Activated naive CD8-positive, alpha-beta T cell (primary cell): ENCODE data around the gene LRRC3B.

Experiments used
- H3K27ac Mint-ChIP-seq: one replicate; pipeline ENCODE4 v1.8.0; 2021; ENCODE audit warnings: mixed read lengths
- H3K27me3 Mint-ChIP-seq: one replicate; pipeline ENCODE4 v1.8.0; 2021; ENCODE audit warnings: mixed read lengths
- H3K36me3 Mint-ChIP-seq: one replicate; pipeline ENCODE4 v1.8.0; 2021; ENCODE audit warnings: mixed read lengths
- H3K4me1 Mint-ChIP-seq: one replicate; pipeline ENCODE4 v1.8.0; 2021; ENCODE audit warnings: low read depth, mixed read lengths
- H3K4me3 Mint-ChIP-seq: one replicate; pipeline ENCODE4 v1.8.0; 2021; ENCODE audit warnings: mild to moderate bottlenecking, mixed read lengths
- H3K9me3 Mint-ChIP-seq: one replicate; pipeline ENCODE4 v1.8.0; 2021; ENCODE audit warnings: low read depth, mixed read lengths

The LRRC3B gene

GRCh38 chr3:26713091-26713490 is 90.5 kb downstream of the LRRC3B start:
- no peak overlapping the region for H3K27ac Mint-ChIP-seq
- H3K27me3 Mint-ChIP-seq = peaks cover 2% of the 10 kb centered on the region
- no peak overlapping the region for H3K4me3 Mint-ChIP-seq
- no peaks in the 10 kb centered on the region for H3K4me1 Mint-ChIP-seq
- H3K9me3 Mint-ChIP-seq = peaks cover 2% of the 10 kb centered on the region
- H3K36me3 Mint-ChIP-seq = no peaks in the 10 kb centered on the region

DNA sequence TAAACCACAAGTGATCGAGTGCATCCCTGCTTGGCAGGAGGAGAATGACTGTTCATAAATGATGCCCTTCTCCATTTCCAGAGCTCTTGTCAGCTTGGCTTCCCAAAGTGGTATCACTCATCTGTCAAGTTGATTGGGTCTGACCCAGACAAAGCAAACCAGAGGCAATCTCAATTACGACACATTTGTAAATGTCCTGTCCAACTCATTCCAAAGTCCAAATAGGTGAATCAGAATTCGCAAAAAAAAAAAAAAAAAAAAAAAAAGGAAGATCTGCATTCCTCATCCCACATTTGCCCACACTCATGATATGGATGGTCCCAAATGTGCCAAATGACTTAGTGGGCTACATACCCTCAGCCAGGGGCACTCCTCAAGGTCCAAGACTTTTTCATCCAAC is 91.9 kb downstream of the LRRC3B start:
- no peaks in the 10 kb centered on the region for H3K36me3 Mint-ChIP-seq
- no peak overlapping the region for H3K4me3 Mint-ChIP-seq
- H3K9me3 Mint-ChIP-seq = no peaks in the 10 kb centered on the region
- H3K4me1 Mint-ChIP-seq = no peaks in the 10 kb centered on the region
- peaks cover 2% of the 10 kb centered on the region for H3K27me3 Mint-ChIP-seq
- H3K27ac Mint-ChIP-seq = no peak overlapping the region

- Mint-ChIP-seq H3K9me3 (no peaks in the 10 kb centered on the region), H3K4me1 (no peaks in the 10 kb centered on the region), H3K36me3 (no peaks in the 10 kb centered on the region), H3K27ac (no peak overlapping the region), H3K4me3 (no peak overlapping the region), H3K27me3 (peaks cover 2% of the 10 kb centered on the region)
Measured at GRCh38 chr3:26715431-26715830, 92.9 kb downstream of the LRRC3B start.

GRCh38 chr3:26718315-26718714 is 95.7 kb downstream of the LRRC3B start:
- Mint-ChIP-seq H3K27ac (no peak overlapping the region), H3K27me3 (peaks cover 2% of the 10 kb centered on the region), H3K9me3 (no peaks in the 10 kb centered on the region), H3K4me3 (no peak overlapping the region), H3K4me1 (no peaks in the 10 kb centered on the region), H3K36me3 (no peaks in the 10 kb centered on the region)

DNA sequence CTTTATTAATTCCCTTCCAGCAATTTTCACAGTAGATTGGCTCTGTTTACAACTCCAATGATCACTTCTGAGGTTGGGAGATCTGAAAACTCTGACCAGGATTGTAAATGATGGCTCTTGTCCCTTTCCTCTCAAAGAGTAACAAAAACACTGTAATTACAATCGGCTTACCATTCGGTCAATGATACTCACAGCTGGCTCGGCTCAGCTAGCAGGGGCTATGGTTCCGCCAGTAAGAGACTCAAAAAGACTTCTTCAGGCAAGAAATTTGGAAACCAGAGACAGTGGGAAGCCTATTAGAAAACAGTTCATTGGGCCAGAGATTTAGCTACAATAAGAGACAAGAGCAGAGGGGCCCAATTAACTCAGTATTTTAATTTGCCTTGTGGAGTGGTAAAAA is 96.6 kb downstream of the LRRC3B start:
- H3K27me3 Mint-ChIP-seq = peaks cover 2% of the 10 kb centered on the region
- H3K27ac Mint-ChIP-seq = no peak overlapping the region
- no peaks in the 10 kb centered on the region for H3K4me1 Mint-ChIP-seq
- no peaks in the 10 kb centered on the region for H3K36me3 Mint-ChIP-seq
- H3K9me3 Mint-ChIP-seq = no peaks in the 10 kb centered on the region
- H3K4me3 Mint-ChIP-seq = no peak overlapping the region

DNA sequence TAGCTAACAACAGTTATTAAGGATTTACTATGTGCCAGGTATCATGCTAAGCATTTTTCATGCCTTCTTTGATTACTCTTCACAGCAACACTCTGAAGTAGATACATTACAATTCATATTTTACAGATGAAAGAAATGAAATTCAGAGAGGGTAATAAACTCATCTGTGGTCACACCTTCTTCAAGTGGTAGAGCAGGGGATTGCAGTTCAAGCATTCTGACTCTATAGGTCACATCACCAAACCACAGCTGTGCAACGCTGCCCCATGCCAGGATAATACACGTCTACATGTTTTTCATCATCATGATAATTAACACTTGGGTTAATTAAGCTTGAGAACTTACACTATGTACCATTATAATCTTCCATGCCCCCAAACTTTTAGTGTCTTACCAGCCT is 98.5 kb downstream of the LRRC3B start:
- H3K4me1 Mint-ChIP-seq = no peaks in the 10 kb centered on the region
- H3K27me3 Mint-ChIP-seq = peaks cover 2% of the 10 kb centered on the region
- no peak overlapping the region for H3K27ac Mint-ChIP-seq
- no peaks in the 10 kb centered on the region for H3K9me3 Mint-ChIP-seq
- no peak overlapping the region for H3K4me3 Mint-ChIP-seq
- H3K36me3 Mint-ChIP-seq = no peaks in the 10 kb centered on the region

DNA sequence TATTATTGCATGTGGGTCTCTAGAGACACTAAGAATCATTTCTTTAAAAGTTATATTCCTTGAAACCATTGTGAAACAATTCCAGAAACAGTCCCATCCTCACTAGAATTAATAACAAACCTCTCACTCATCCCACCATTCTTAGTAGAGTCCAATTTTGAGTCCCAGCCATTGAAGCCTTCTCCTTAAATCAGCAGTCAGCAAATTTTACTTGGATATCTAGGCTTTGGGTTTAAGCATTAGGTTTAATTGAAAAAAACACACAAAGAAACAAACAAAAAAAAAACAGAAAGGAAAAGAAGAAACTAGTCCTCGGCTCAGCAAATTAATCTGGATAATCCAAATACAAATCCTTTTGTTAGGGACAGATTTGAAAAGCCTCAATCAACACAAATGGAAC is 109.3 kb downstream of the LRRC3B start:
- Mint-ChIP-seq H3K9me3 (no peaks in the 10 kb centered on the region), H3K4me3 (no peak overlapping the region), H3K4me1 (no peaks in the 10 kb centered on the region), H3K27ac (no peak overlapping the region), H3K27me3 (no peaks in the 10 kb centered on the region), H3K36me3 (no peaks in the 10 kb centered on the region)

GRCh38 chr3:26750263-26750662 is 127.7 kb downstream of the LRRC3B start:
- Mint-ChIP-seq H3K4me1 (no peaks in the 10 kb centered on the region), H3K4me3 (no peak overlapping the region), H3K9me3 (no peaks in the 10 kb centered on the region), H3K36me3 (no peaks in the 10 kb centered on the region), H3K27me3 (no peaks in the 10 kb centered on the region), H3K27ac (no peak overlapping the region)

DNA sequence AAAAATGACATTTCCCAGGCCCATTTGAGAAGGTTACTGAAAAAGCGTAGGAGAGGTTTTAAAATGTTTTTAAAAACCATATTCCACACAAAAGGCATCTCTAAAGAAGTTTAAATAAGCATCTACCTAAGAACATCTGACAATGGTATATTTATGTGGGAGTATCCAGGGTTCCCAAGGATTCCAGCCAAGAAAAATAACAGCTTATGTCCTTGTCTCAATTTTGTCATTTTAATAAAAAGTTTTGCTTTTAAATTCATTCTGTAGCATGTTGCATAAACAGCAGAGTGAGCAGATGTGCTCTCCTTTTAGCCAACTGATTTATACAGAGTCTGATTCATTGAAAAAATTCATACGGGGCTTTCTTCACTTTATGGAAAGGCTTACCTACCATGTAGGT is 129.9 kb downstream of the LRRC3B start:
- no peaks in the 10 kb centered on the region for H3K36me3 Mint-ChIP-seq
- H3K27ac Mint-ChIP-seq = no peak overlapping the region

DNA sequence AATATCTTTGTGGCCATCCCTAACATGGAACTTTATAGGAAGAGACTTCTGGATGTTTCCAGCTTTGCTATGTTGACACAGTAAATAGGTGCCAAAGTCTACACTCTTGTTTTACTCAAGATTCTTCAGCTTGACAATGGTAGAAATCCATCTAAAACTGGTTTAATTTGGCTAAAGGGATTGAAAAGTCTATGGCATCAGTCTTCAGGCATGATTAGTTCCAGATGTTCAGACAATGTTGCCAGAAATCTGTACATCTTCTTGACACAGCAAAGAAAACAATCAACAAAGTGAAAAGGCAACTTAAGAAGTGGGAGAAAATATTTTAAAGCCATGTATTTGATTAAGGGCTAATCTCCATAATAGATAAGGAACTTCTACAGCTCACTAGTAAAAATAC is 130.5 kb downstream of the LRRC3B start:
- Mint-ChIP-seq H3K27me3 (no peaks in the 10 kb centered on the region), H3K4me3 (no peak overlapping the region)

More for the DNA sequence above, 129.9 kb downstream of the LRRC3B start:
- H3K9me3 Mint-ChIP-seq = no peaks in the 10 kb centered on the region
- H3K4me1 Mint-ChIP-seq = no peaks in the 10 kb centered on the region
- H3K27me3 Mint-ChIP-seq = no peaks in the 10 kb centered on the region
- no peak overlapping the region for H3K4me3 Mint-ChIP-seq

DNA sequence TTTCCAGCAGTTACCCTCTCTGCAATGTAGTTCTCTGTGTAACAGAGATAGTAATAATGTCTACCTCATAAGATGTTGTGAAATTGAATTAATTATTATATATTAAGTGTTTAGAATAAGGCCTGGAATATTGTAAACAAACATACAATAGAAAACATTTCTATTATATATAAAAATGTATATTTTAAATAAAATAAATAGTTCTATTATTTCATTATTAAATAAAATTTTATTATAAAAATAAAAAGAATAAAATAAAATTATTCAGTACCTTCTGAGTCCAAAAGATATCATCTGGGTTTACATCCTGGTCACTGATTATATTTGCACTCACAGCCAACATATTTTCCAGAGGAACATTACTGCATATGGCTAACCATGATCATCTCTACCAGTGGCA is 135.4 kb downstream of the LRRC3B start:
- no peak overlapping the region for H3K4me3 Mint-ChIP-seq
- no peak overlapping the region for H3K27ac Mint-ChIP-seq
- no peaks in the 10 kb centered on the region for H3K4me1 Mint-ChIP-seq
- H3K27me3 Mint-ChIP-seq = no peaks in the 10 kb centered on the region
- no peaks in the 10 kb centered on the region for H3K36me3 Mint-ChIP-seq
- H3K9me3 Mint-ChIP-seq = peaks cover 3% of the 10 kb centered on the region

More for the DNA sequence above, 130.5 kb downstream of the LRRC3B start:
- Mint-ChIP-seq H3K4me1 (no peaks in the 10 kb centered on the region), H3K9me3 (no peaks in the 10 kb centered on the region), H3K36me3 (no peaks in the 10 kb centered on the region), H3K27ac (no peak overlapping the region)
